Upper lobe of left lung (tissue), 4 donors: ENCODE data around the gene CDH12.

ENCODE experiments used
- EP300 ChIP-seq, 4 donors: sonication (generic); formaldehyde crosslinking; IDR thresholded peaks; one replicate each; pipeline ENCODE4 v1.5.1; 2017; ENCODE audit warnings: antibody characterized with exemption in 4 of 4, control low read depth in 2 of 4
- POLR2A ChIP-seq, 4 donors: fragments of 450-650 bp; IDR thresholded peaks; one replicate each; pipeline ENCODE4 v1.5.1; 2016 to 2017; ENCODE audit warnings: antibody characterized with exemption in 4 of 4, mild to moderate bottlenecking in 2 of 4
- POLR2AphosphoS5 ChIP-seq, 2 donors: sonication (generic); formaldehyde crosslinking; IDR thresholded peaks; one replicate each; pipeline ENCODE4 v1.5.1; 2017; ENCODE audit warnings: antibody characterized with exemption in 2 of 2
- TF ChIP-seq, protein P1 (sequence below), 6 experiments: fragments of 450-650 bp in 4 of 6; fragments of 200-600 bp in 2 of 6; sonication (generic) in 2 of 6; IDR thresholded peaks; one replicate each; pipeline ENCODE4 v1.5.1; 2016 to 2019; ENCODE audit warnings: antibody characterized with exemption in 6 of 6

DNA sequence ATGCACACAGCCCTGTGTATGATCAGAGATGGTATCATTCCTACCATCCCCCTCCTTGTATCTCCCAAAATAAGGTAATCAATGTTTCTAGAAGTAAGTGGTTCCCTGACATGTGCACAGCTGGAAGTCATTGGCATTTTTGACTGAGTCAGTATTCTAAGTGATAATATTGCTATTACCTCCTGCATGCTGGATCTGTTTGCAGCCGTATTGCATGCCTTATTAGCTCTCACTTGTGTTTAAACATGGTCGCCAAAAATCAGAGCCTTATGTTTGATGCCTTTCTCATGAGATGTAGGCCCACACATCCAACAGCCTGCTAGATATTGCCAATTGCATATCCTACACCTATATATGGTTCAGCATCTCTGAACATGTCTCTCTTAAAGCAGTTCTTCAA lies 254.3 kb downstream of the CDH12 start:
- TF ChIP-seq, protein P1, sequence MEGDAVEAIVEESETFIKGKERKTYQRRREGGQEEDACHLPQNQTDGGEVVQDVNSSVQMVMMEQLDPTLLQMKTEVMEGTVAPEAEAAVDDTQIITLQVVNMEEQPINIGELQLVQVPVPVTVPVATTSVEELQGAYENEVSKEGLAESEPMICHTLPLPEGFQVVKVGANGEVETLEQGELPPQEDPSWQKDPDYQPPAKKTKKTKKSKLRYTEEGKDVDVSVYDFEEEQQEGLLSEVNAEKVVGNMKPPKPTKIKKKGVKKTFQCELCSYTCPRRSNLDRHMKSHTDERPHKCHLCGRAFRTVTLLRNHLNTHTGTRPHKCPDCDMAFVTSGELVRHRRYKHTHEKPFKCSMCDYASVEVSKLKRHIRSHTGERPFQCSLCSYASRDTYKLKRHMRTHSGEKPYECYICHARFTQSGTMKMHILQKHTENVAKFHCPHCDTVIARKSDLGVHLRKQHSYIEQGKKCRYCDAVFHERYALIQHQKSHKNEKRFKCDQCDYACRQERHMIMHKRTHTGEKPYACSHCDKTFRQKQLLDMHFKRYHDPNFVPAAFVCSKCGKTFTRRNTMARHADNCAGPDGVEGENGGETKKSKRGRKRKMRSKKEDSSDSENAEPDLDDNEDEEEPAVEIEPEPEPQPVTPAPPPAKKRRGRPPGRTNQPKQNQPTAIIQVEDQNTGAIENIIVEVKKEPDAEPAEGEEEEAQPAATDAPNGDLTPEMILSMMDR (IDR thresholded peaks at IDR 0.05), result no peak
- TF ChIP-seq POLR2A (IDR thresholded peaks at IDR 0.05) (no peak), POLR2AphosphoS5 (IDR thresholded peaks at IDR 0.05) (no peak), EP300 (IDR thresholded peaks at IDR 0.05) (no peak)
